A673 (cell line): ENCODE results near the gene ZNF627.

Experiments
- CTCF ChIP-seq: fragments of 300-800, 200-600 bp; sonication (generic); conservative IDR thresholded peaks from 2 replicates; pipeline ENCODE4 v1.5.1; 2017; ENCODE audit warnings: low read depth, mild to moderate bottlenecking, antibody characterized with exemption, low read length, moderate library complexity, mixed read lengths
- EZH2 ChIP-seq: fragments of 200-600 bp; sonication (generic); IDR thresholded peaks from 2 replicates; pipeline ENCODE4 v1.6.1; 2017; ENCODE audit warnings: borderline replicate concordance, low read depth, mild to moderate bottlenecking, mixed read lengths, antibody characterized with exemption, low read length; ENCODE audit not compliant: poor library complexity, severe bottlenecking

GRCh38 chr19:11620553-11620952 is 23.3 kb downstream of the ZNF627 start:
- no peak for TF ChIP-seq EZH2
- TF ChIP-seq CTCF, result no peak
